ENCODE data around the gene SPI1.
"Not testable (repeated sequence)": the region's sequence is repeated elsewhere in the genome, so short reads cannot be mapped to it uniquely, and the experiment has no call there.

SPI1 gene

DNA sequence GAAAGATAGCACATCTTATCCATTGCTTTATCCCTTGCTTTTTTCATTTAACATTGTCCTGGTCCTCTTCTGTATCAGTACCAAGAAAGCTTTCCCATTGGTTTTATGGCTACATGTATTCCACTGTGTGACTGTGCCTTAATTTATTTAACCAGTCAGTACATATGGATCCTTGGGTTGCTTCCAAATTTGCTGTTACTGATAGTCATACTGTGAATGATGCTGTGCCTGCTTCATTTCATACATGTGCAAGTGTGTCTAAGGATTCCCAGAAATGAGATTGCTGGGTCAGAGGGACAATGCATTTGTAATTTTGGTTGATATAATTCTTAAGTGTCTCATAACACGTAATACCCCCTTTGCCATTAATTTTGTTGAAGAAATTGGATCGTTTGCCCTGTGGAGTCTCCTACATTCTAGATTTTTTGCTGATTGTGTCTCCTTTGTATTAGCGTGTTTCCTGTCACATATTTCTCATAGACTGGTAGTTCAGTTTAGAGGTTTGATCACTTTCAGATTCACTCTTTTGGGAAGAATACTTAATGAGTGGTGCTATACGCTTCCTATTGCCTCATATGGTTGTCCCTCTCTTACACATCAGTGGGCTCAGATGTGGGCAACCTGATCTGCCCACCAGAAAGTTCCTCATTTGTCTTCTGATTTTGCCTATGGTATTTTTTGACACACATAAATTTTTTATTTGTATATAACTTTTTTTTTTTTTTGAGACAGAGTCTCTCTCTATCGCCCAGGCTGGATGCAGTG, 61.1 kb downstream of the SPI1 start:
- Histone ChIP-seq H3K4me1 (ENCODE audit: control insufficient read depth, insufficient read depth, low read length) (no peaks in the 10 kb centered on the region), H3K9me3 (ENCODE audit: control insufficient read depth, insufficient read depth, low read length) (no peaks in the 10 kb centered on the region), H3K27me3 (ENCODE audit: control insufficient read depth, insufficient read depth, low read length) (no peaks in the 10 kb centered on the region), H3K36me3 (ENCODE audit: control insufficient read depth, insufficient read depth, low read length) (no peaks in the 10 kb centered on the region; the same call in 1 of the 2 replicates), H3K4me3 (ENCODE audit: low read length) (no peak overlapping the region), H3K27ac (ENCODE audit: low read length) (no peak overlapping the region)
- DNase-seq (ENCODE audit: low read depth, low spot score) = no peak
- no CpG with 5 or more reads among the region's 5 CpGs for WGBS (ENCODE audit: insufficient coverage, insufficient read length)

DNA sequence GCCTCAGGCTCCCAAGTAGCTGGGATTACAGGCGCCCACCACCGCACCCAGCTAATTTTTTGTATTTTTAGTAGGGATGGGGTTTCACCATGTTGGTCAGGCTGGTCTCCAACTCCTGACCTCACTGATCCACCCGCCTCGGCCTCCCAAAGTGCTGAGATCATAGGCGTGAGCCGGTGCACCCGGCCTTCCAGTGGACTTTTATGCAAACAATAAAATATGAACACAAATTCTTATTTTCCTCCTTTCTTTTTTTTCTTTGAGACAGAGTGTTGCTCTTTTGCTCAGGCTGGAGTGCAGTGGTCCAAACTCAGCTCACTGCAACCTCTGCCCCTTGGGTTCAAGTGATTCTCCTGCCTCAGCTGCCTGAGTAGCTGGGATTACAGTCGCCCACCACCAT, 61.8 kb downstream of the SPI1 start:
- H3K4me1 ChIP-seq (ENCODE audit: control insufficient read depth, insufficient read depth, low read length); DNase-seq (ENCODE audit: low read depth, low spot score); H3K4me3 ChIP-seq (ENCODE audit: low read length); H3K27me3 ChIP-seq (ENCODE audit: control insufficient read depth, insufficient read depth, low read length); H3K27ac ChIP-seq (ENCODE audit: low read length); H3K9me3 ChIP-seq (ENCODE audit: control insufficient read depth, insufficient read depth, low read length); H3K36me3 ChIP-seq (ENCODE audit: control insufficient read depth, insufficient read depth, low read length): not testable (repeated sequence)
- WGBS (ENCODE audit: insufficient coverage, insufficient read length) = no CpG with 5 or more reads among the region's 8 CpGs

DNA sequence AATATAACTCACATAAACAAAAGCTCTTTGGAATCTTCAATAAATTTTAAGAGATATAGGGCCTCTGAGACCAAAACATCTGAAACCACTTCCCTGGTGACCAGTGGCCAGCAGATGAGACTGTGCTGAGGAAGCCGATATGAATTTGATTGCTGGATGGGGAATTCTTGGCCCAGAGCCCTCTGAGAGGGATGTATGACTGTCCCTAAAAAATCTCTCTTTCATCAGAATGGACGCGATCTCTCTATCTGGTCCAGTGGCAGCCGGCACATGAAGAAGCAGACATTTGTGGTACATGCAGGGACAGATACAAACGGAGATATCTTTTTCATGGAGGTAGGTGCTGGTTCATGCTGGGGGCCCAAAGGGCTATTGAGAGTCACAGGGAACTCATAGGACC, 63.4 kb downstream of the SPI1 start:
- no peaks in the 10 kb centered on the region; the same call in 1 of the 2 replicates for H3K36me3 ChIP-seq (ENCODE audit: control insufficient read depth, insufficient read depth, low read length)
- DNase-seq (ENCODE audit: low read depth, low spot score) = no peak
- WGBS (ENCODE audit: insufficient coverage, insufficient read length) = no CpG with 5 or more reads among the region's 5 CpGs
- no peak overlapping the region for H3K4me3 ChIP-seq (ENCODE audit: low read length)
- H3K27me3 ChIP-seq (ENCODE audit: control insufficient read depth, insufficient read depth, low read length) = no peaks in the 10 kb centered on the region
- H3K9me3 ChIP-seq (ENCODE audit: control insufficient read depth, insufficient read depth, low read length) = no peaks in the 10 kb centered on the region
- no peaks in the 10 kb centered on the region for H3K4me1 ChIP-seq (ENCODE audit: control insufficient read depth, insufficient read depth, low read length)
- H3K27ac ChIP-seq (ENCODE audit: low read length) = no peak overlapping the region

DNA sequence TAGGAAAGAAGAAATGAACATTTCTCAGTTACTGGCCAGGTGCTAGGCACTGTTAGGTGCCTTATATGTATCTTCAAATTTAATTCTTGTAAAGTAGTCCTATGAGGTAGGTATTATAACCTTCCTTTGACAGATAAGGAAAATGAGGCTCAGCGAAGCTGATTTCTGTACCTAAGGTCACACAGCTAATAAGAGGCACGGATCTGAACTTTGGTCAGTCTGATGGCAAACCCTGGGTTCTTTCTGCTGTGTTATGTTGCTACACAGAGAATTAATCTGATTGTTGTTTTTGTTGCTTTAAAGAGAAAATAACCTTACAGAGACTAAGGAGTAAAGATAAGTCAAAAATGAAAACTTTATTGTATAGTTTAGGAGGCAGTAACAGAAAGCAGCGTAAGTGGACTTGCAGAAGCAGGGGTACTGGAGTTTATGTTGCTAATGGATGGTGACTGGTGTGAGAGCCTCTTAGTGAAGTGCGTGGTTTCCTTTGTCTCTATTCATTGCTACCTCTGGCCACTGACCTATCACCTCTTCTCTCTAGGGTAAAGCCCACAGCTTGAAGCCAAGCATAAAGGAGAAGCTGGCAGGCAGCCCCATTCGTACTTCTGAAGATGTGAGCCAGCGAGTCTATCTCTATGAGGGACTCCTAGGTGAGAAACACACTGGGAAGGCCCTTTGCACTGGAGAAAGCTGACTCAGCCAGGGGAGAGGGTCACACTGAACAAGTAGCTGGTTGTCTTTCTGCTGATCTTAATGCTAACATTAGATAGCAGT, 70.1 kb downstream of the SPI1 start:
- no peak for DNase-seq (ENCODE audit: low read depth, low spot score)
- WGBS (ENCODE audit: insufficient coverage, insufficient read length) = no CpG with 5 or more reads among the region's 6 CpGs
- no peaks in the 10 kb centered on the region for H3K9me3 ChIP-seq (ENCODE audit: control insufficient read depth, insufficient read depth, low read length)
- H3K4me1 ChIP-seq (ENCODE audit: control insufficient read depth, insufficient read depth, low read length) = no peaks in the 10 kb centered on the region
- peaks cover 4% of the 10 kb centered on the region; the same call in 1 of the 2 replicates for H3K36me3 ChIP-seq (ENCODE audit: control insufficient read depth, insufficient read depth, low read length)
- H3K4me3 ChIP-seq (ENCODE audit: low read length) = no peak overlapping the region
- H3K27ac ChIP-seq (ENCODE audit: low read length) = no peak overlapping the region
- no peaks in the 10 kb centered on the region for H3K27me3 ChIP-seq (ENCODE audit: control insufficient read depth, insufficient read depth, low read length)

DNA sequence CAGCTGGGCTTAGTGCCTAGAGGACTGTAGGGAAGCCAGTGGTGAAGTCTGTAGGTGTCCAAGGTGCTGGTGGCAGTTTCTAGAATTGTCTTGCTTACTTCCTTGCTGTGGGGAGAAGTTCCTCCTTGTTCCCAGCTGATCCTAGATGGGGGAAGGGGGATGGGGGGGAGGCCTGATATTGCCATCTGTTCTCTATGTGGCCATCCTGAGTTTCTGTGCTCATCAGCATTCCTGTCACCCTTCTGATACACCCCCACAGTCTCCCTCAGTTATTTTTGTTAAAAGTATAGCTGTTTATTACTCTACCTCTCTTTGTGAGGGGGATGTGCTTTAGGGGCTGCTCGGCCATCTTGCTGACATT, 71.9 kb downstream of the SPI1 start:
- H3K27ac ChIP-seq (ENCODE audit: low read length) = no peak overlapping the region
- peaks cover 4% of the 10 kb centered on the region; the same call in 1 of the 2 replicates for H3K36me3 ChIP-seq (ENCODE audit: control insufficient read depth, insufficient read depth, low read length)
- no peaks in the 10 kb centered on the region for H3K9me3 ChIP-seq (ENCODE audit: control insufficient read depth, insufficient read depth, low read length)
- no CpG with 5 or more reads among the region's 1 CpG for WGBS (ENCODE audit: insufficient coverage, insufficient read length)
- H3K4me1 ChIP-seq (ENCODE audit: control insufficient read depth, insufficient read depth, low read length) = no peaks in the 10 kb centered on the region
- DNase-seq (ENCODE audit: low read depth, low spot score) = no peak
- no peaks in the 10 kb centered on the region for H3K27me3 ChIP-seq (ENCODE audit: control insufficient read depth, insufficient read depth, low read length)
- H3K4me3 ChIP-seq (ENCODE audit: low read length) = no peak overlapping the region

DNA sequence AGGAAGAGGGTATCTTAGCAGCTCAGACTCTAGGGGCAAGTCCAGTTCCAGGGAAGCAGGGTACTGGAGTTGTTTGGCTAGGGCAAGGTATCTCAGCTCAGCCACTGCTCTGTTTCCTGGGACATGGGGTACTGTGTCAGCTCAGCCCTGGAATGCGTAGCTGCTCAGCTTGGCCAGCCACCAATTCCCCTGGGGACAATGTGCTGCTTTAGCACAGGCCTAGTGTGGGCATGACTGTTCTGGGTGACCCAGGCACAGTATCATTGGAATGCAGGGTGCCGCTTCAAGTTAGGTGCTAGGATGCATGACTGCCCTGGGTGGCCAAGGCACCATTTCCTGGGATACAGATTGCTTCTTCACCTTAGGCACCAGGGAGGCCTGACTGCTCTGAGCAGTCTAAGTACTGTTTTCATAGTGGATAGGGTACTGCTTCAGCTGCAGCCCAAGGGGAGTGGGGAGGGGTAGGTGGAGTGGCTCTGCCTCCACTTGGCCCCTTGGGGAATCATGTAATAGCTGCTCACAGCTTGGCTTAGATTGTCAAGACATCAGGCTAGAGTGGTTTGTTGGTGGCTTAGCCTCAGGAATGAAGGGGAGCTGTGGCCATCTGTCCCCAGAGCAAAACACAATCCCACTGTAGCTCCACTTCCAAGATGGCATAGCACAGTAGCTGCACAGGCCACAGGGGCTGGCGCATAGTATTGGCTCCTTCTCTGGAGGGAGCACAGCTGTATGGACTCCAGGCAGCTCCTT, 72.4 kb downstream of the SPI1 start:
- Histone ChIP-seq H3K9me3 (ENCODE audit: control insufficient read depth, insufficient read depth, low read length) (no peaks in the 10 kb centered on the region), H3K4me3 (ENCODE audit: low read length) (no peak overlapping the region), H3K4me1 (ENCODE audit: control insufficient read depth, insufficient read depth, low read length) (no peaks in the 10 kb centered on the region), H3K27ac (ENCODE audit: low read length) (no peak overlapping the region), H3K27me3 (ENCODE audit: control insufficient read depth, insufficient read depth, low read length) (no peaks in the 10 kb centered on the region), H3K36me3 (ENCODE audit: control insufficient read depth, insufficient read depth, low read length) (peaks cover 4% of the 10 kb centered on the region; the same call in 1 of the 2 replicates)
- no peak for DNase-seq (ENCODE audit: low read depth, low spot score)
- no CpG with 5 or more reads among the region's 3 CpGs for WGBS (ENCODE audit: insufficient coverage, insufficient read length)
